Stimulated activated CD4-positive, alpha-beta T cell treated with anti-CD3 and anti-CD28 coated beads, TNF-alpha, amount 100 ng/mL, for 48 hours (primary cell): ENCODE measurements around the gene CAPN1.

Experiments
- DNase-seq, 3 donors: peaks; one replicate each; pipeline ENCODE4 v3.0.0-alpha.2; 2020; ENCODE audit warnings: low read depth in 3 of 3

Gene CAPN1

DNA sequence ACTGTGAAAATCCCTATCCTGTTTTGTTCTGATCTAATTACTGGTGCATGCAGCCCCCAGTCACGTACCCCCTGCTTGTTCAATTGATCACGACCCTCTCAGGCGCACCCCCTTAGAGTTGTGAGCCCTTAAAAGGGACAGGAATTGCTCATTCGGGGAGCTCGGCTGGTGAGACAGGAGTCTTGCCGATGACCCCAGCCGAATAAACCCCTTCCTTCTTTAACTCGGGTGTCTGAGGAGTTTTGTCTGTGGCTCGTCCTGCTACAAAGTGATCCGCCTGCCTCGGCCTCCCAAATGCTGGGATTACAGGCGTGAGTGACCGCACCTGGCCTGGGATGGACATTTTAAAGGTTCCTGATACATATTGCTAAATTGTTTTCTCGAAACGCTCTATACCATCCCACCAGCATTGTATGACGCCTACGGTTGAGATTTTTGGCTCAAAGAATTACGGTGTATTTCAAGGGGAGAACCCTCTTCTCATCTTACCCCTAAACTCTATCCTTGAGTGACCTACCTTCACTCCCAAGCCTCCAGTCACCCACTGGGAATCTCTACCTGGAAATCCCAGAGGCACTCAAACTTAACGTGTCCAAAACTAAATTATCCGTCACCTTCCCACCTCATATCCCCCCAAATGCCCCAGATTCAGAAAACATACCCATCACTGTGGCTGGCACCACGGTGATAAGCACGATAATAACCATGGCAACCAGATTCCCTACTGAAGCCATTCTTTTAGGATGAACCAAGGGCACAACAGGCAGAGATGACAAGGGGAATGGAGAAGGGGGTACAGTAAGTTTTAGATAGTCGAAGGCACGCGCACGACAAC is 79.2 kb downstream of the CAPN1 start:
- no peak for DNase-seq
